Adrenal gland (tissue), 5 donors: ENCODE results near the gene CD247.

Source experiments
- POLR2A ChIP-seq, 2 donors: fragments of 450-650 bp; IDR thresholded peaks; one replicate each; pipeline ENCODE4 v1.6.1; 2017; ENCODE audit warnings: antibody characterized with exemption in 2 of 2, mild to moderate bottlenecking in 2 of 2, moderate library complexity in 1 of 2
- TF ChIP-seq, protein P1 (sequence below), 6 experiments: fragments of 450-650 bp in 4 of 6; fragments of 200-600 bp in 2 of 6; sonication (generic) in 1 of 6; IDR thresholded peaks; 1 replicate in 5 of 6; 2 replicates in 1 of 6; pipeline versions ENCODE4 v1.5.1 to v1.8.0; 2016 to 2021; ENCODE audit warnings: antibody characterized with exemption in 6 of 6, mild to moderate bottlenecking in 2 of 6, moderate library complexity in 1 of 6
- donor health status: DM: no; HTN: no; CAD: no.

- TF ChIP-seq, protein P1, sequence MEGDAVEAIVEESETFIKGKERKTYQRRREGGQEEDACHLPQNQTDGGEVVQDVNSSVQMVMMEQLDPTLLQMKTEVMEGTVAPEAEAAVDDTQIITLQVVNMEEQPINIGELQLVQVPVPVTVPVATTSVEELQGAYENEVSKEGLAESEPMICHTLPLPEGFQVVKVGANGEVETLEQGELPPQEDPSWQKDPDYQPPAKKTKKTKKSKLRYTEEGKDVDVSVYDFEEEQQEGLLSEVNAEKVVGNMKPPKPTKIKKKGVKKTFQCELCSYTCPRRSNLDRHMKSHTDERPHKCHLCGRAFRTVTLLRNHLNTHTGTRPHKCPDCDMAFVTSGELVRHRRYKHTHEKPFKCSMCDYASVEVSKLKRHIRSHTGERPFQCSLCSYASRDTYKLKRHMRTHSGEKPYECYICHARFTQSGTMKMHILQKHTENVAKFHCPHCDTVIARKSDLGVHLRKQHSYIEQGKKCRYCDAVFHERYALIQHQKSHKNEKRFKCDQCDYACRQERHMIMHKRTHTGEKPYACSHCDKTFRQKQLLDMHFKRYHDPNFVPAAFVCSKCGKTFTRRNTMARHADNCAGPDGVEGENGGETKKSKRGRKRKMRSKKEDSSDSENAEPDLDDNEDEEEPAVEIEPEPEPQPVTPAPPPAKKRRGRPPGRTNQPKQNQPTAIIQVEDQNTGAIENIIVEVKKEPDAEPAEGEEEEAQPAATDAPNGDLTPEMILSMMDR (IDR thresholded peaks at IDR 0.05), result peak; percentile 82 to 90 (median 86)
- TF ChIP-seq POLR2A (IDR thresholded peaks at IDR 0.05), result no peak
Observed at GRCh38 chr1:167555971-167556714, 37.8 kb upstream of the CD247 start.
